ENCODE measurements around the gene CMTR2. TPM values are rescaled to one million over a fixed set of nuclear protein-coding genes. Genes with fewer than 3 reads are reported as not detected.

CMTR2 gene
- total RNA-seq, 1 experiment from 2014 or later, result 40.8 TPM

Other genes with a start within 250 kb of the CMTR2 start
- 0.10 and 0.46 TPM in 2 replicates for gene HYDIN, start 58.7 kb downstream of the CMTR2 start, total RNA-seq (2014; rRNA removed; shearing (Covaris generic))
- gene CALB2, start 69.3 kb upstream of the CMTR2 start, total RNA-seq (2014; rRNA removed; shearing (Covaris generic)), result 62.7 and 68.8 TPM in 2 replicates
- gene TLE7, start 152.7 kb upstream of the CMTR2 start, total RNA-seq (2014; rRNA removed; shearing (Covaris generic)), result not detected in 2 replicates
- 2.9 and 6.5 TPM in 2 replicates for gene ZNF23, start 172.8 kb upstream of the CMTR2 start, total RNA-seq (2014; rRNA removed; shearing (Covaris generic))
- 2.3 and 3.5 TPM in 2 replicates for gene ZNF19, start 199.9 kb upstream of the CMTR2 start, total RNA-seq (2014; rRNA removed; shearing (Covaris generic))
- gene CHST4, start 237.0 kb upstream of the CMTR2 start, total RNA-seq (2014; rRNA removed; shearing (Covaris generic)), result 6.0 and 6.6 TPM in 2 replicates

Measured in HT-29 (cell line).